Right atrium auricular region (tissue), 2 donors: ENCODE results near the gene CLEC5A. TPM values are rescaled to one million over a fixed set of nuclear protein-coding genes. Genes with fewer than 3 reads are reported as not detected.
A peak's percentile ranks its signal among the peaks of the same experiment; 100 is the strongest.
"Not testable (repeated sequence)": the region's sequence is repeated elsewhere in the genome, so short reads cannot be mapped to it uniquely, and the experiment has no call there.

Experiments
- DNase-seq: peaks from one replicate; pipeline ENCODE4 v3.0.0-alpha.2; 2019; ENCODE audit warnings: low spot score
- H3K27ac ChIP-seq, 2 donors: fragments of 200-600 bp; sonication (generic); 1 replicate in 1 of 2; 2 replicates in 1 of 2; pipeline ENCODE4 v1.5.1; 2016 to 2019
- H3K27me3 ChIP-seq, 2 donors: fragments of 200-600 bp; sonication (generic); one replicate each; pipeline versions ENCODE4 v1.5.1 to v1.6.0; 2017 to 2019
- H3K36me3 ChIP-seq: fragments of 200-600 bp; sonication (generic); one replicate; pipeline ENCODE4 v1.5.1; 2016
- H3K4me1 ChIP-seq, 2 donors: fragments of 200-600 bp; sonication (generic); one replicate each; pipeline versions ENCODE4 v1.5.1 to v1.6.0; 2017 to 2019
- H3K4me3 ChIP-seq, 2 donors: fragments of 200-600 bp; sonication (generic); 1 replicate in 1 of 2; 2 replicates in 1 of 2; pipeline ENCODE4 v1.5.1; 2017 to 2019; ENCODE audit warnings: mild to moderate bottlenecking in 1 of 2, moderate library complexity in 1 of 2
- H3K9me3 ChIP-seq, 2 donors: fragments of 200-600 bp; sonication (generic); one replicate each; pipeline ENCODE4 v1.5.1; 2019
- CTCF ChIP-seq, 2 donors: fragments of 200-600 bp; sonication (generic); IDR thresholded peaks; one replicate each; pipeline ENCODE4 v1.5.1; 2019; ENCODE audit warnings: antibody characterized with exemption in 2 of 2
- total RNA-seq, 2 donors: library from RNA; depleted of rRNA; stranded (reverse); fragments of >200 nt; gene quantifications; one replicate each; pipeline ENCODE4 v1.1.0, GENCODE V29; 2016

Gene CLEC5A
- total RNA-seq, 2 donors from 2014 or later: 1.0 to 1.7 TPM

- no peak overlapping the region for H3K4me3 ChIP-seq
- no peak for DNase-seq
- no peaks in the 10 kb centered on the region for H3K27me3 ChIP-seq
- no peak overlapping the region for H3K27ac ChIP-seq
- no peaks in the 10 kb centered on the region for H3K4me1 ChIP-seq
- no peaks in the 10 kb centered on the region for H3K36me3 ChIP-seq
- no peak for TF ChIP-seq CTCF (IDR thresholded peaks at IDR 0.05)
- H3K9me3 ChIP-seq: no peaks in the 10 kb centered on the region
Observed at GRCh38 chr7:141986923-141987322, 40.1 kb upstream of the CLEC5A start.

GRCh38 chr7:141985926-141986325 is 39.2 kb upstream of the CLEC5A start:
- H3K4me3 ChIP-seq, H3K4me1 ChIP-seq, DNase-seq, H3K9me3 ChIP-seq, H3K36me3 ChIP-seq, H3K27ac ChIP-seq, H3K27me3 ChIP-seq: not testable (repeated sequence)

GRCh38 chr7:141979568-141979967 is 32.8 kb upstream of the CLEC5A start:
- no peaks in the 10 kb centered on the region for H3K27me3 ChIP-seq
- no peak overlapping the region for H3K4me3 ChIP-seq
- H3K9me3 ChIP-seq: no peaks in the 10 kb centered on the region
- no peaks in the 10 kb centered on the region for H3K36me3 ChIP-seq
- no peaks in the 10 kb centered on the region for H3K4me1 ChIP-seq
- H3K27ac ChIP-seq: no peak overlapping the region
- DNase-seq: no peak
- TF ChIP-seq CTCF (IDR thresholded peaks at IDR 0.05): no peak

- Histone ChIP-seq H3K27me3 (no peaks in the 10 kb centered on the region), H3K4me3 (no peak overlapping the region), H3K27ac (no peak overlapping the region), H3K4me1 (no peaks in the 10 kb centered on the region), H3K36me3 (no peaks in the 10 kb centered on the region), H3K9me3 (no peaks in the 10 kb centered on the region)
- no peak for DNase-seq
- no peak for TF ChIP-seq CTCF (IDR thresholded peaks at IDR 0.05)
Observed at GRCh38 chr7:141978351-141978750, 31.6 kb upstream of the CLEC5A start.

GRCh38 chr7:141976524-141977245 is 29.9 kb upstream of the CLEC5A start:
- peak in 1 of 2 donors; percentile 27 for TF ChIP-seq CTCF (IDR thresholded peaks at IDR 0.05)

GRCh38 chr7:141975806-141976523 is 29.2 kb upstream of the CLEC5A start:
- H3K9me3 ChIP-seq: no peaks in the 10 kb centered on the region
- no peak overlapping the region for H3K27ac ChIP-seq
- peak; percentile 53 to 81 for TF ChIP-seq CTCF (IDR thresholded peaks at IDR 0.05)
- no peak for DNase-seq
- H3K4me3 ChIP-seq: no peak overlapping the region
- no peaks in the 10 kb centered on the region for H3K4me1 ChIP-seq
- no peaks in the 10 kb centered on the region for H3K36me3 ChIP-seq
- no peaks in the 10 kb centered on the region for H3K27me3 ChIP-seq

More at GRCh38 chr7:141976524-141977245, 29.9 kb upstream of the CLEC5A start:
- Histone ChIP-seq H3K9me3 (no peaks in the 10 kb centered on the region), H3K4me3 (no peak overlapping the region), H3K4me1 (no peaks in the 10 kb centered on the region), H3K27ac (no peak overlapping the region), H3K36me3 (no peaks in the 10 kb centered on the region), H3K27me3 (no peaks in the 10 kb centered on the region)
- no peak for DNase-seq
